ENCODE data around the gene SRF.
"Not testable (repeated sequence)": the region's sequence is repeated elsewhere in the genome, so short reads cannot be mapped to it uniquely, and the experiment has no call there.

SRF gene

GRCh38 chr6:43170931-43171706 is at the start of gene SRF:
SRF (plus strand) TSS chr6:43171269; CDS start chr6:43171657, 388 bp downstream.
- DNase-seq: peak; percentile 99

DNA sequence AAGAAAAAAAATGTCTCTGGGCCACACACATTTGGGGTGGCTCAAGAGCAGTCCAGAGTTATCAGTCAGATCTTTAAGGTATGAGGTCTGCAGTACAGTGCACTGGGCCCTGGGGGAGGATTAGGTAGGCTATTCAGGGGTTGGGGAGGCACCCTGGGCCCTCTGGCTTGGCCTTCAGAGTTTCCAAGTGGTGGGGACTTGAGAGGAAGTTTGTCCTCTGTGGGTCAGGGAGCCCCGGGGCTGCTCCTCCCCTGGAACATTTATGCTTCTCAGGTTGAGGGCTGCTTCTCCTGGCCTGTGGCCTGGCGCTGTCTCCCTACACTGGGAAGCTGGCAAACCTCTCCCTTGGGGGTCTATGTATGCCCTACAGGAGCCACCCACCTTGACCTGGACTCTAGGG is 48.9 kb upstream of the SRF start:
- DNase-seq: no peak

DNA sequence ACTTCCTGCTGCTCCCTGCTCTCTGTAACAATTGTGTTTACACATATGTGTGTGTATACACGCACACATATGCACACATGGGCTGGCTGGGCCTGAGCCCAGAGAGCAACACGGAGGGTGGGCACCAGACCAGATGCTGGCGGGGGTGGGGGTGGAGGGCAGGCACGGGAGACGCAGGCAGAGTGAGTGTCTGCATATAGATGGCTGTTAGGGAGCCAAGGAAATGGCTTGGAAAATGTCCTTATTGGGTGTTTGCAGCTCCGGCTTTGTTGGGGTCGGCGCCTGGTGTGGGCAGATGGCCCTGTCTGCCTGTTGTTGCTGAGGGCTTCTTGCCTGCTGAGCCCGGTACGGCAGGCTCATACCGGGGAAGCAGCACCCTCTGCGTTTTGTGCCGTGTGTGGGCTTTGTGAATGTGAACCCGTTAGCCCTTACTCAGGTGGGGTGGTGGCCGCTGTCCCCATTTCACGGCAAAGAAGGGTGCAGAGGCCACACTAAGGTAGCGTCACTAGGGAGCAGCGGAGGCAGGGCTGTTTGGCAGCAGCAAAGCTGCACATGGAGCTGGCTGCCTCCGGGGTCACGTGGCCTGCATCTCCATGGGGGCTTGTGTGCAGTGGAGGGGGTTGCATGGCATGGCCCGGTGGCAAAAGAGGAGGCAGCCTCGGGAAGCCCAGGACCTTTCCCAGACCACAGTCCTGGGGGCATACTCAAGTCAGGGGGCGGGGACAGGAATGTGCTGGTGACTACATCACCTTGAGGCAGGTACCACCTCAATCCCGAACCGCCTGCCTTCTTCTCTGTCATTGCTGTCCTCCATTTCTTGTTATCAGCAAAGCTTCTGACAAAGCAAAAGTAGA is 47.4 kb upstream of the SRF start:
- no peak for DNase-seq

GRCh38 chr6:43124481-43124880 is 46.6 kb upstream of the SRF start:
- no peak for DNase-seq

DNA sequence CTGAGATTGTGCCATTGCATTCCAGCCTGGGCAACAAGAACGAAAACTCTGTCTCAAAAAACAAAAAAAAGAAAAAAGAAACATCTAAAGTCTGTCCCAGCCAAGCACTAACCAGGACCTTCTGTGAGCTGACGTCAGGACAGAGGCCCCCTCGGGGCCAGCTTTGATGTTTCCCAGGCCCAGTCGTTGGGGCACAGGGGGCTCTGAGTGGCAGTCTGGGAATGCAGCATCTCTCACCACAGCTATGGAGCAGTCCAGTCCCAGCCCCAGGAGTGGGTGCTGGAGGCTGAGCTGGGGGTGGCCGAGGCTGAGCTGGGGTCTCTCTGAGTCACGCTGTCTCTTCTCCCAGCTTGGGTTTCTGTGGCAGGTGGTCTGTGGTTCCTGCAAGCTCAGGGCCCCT is 46.0 kb upstream of the SRF start:
- no peak for DNase-seq

GRCh38 chr6:43125555-43125954 is 45.5 kb upstream of the SRF start:
- no peak for DNase-seq

DNA sequence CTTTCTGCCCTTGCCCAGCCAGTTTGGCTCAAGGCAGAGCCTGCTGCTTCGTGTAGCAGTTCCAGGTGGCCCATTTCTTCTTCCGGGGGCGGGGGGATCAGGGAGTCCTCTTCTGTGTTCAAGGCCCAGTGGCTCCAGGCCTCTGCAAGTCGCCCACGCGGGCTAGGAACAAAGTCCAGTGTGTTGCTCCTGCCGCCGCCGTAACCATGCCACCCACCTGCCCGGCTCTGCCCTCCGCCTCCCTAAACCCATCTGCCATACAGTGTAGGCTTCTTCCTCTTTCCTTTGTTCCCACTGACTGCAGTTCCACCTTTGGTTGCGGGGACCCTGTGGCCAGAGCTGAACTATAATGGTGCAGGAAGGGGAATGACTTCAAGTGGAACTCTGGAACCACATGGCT is 43.9 kb upstream of the SRF start:
- DNase-seq: no peak

- DNase-seq: no peak
These were observed 43.2 kb upstream of the SRF start for GRCh38 chr6:43127877-43128276.

DNA sequence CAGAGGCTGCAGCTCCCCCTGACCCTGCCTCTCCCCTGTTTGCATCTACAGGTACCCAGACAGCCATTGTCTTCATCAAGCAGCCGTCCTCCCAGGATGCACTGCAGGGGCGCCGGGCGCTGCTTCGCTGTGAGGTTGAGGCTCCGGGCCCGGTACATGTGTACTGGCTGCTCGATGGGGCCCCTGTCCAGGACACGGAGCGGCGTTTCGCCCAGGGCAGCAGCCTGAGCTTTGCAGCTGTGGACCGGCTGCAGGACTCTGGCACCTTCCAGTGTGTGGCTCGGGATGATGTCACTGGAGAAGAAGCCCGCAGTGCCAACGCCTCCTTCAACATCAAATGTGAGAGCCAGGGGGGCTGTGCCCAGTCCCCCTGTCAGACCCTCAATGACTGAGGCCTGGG is 42.1 kb upstream of the SRF start:
- DNase-seq: no peak

GRCh38 chr6:43129434-43130194 is 41.5 kb upstream of the SRF start:
- no peak for DNase-seq

DNA sequence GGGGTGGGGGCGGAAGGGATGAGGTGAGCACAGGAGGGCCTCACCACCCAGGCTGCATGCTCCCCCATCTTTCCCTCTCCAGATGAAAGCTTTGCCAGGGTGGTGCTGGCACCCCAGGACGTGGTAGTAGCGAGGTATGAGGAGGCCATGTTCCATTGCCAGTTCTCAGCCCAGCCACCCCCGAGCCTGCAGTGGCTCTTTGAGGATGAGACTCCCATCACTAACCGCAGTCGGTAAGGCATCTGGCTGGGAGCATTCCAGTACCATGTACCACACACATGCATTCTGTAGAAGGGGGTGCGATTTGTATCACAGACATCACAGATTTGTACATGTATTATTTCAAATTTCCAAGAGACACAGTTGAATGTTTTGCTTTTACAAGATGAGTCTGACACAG is 40.6 kb upstream of the SRF start:
- DNase-seq: no peak

DNA sequence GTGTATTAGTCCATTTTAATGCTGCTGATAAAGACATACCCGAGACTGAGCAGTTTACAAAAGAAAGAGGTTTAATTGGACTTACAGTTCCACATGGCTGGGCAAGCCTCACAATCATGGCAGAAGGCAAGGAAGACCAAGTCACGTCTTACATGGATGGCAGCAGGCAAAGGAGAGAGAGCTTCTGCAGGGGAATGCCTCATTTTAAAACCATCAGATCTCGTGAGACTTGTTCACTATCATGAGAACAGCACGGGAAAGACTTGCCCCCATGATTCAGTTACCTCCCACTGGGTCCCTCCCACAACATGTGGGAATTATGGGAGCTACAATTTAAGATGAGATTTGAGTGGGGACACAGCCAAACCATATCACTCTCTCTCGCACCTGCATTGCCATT is 39.7 kb upstream of the SRF start:
- not testable (repeated sequence) for DNase-seq

GRCh38 chr6:43138267-43138666 is 32.8 kb upstream of the SRF start:
- no peak for DNase-seq

GRCh38 chr6:43139973-43140372 is 31.1 kb upstream of the SRF start:
- DNase-seq: not testable (repeated sequence)

GRCh38 chr6:43141644-43142043 is 29.4 kb upstream of the SRF start:
- no peak for DNase-seq

DNA sequence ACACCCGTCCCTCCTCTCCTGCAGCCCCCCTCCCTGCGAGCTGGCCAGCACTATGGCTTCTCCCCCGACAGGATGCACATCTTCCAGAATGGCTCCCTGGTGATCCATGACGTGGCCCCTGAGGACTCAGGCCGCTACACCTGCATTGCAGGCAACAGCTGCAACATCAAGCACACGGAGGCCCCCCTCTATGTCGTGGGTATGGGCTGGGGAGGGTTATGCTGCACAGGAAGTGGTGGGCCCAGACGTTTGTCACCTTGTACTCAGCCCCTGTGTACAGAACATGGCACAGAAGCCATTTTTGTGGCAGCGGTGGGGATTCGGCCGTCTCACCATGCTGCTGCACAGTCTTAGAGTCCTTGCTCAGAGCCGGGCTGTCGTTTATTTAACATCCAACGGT is 29.0 kb upstream of the SRF start:
- DNase-seq: no peak

DNA sequence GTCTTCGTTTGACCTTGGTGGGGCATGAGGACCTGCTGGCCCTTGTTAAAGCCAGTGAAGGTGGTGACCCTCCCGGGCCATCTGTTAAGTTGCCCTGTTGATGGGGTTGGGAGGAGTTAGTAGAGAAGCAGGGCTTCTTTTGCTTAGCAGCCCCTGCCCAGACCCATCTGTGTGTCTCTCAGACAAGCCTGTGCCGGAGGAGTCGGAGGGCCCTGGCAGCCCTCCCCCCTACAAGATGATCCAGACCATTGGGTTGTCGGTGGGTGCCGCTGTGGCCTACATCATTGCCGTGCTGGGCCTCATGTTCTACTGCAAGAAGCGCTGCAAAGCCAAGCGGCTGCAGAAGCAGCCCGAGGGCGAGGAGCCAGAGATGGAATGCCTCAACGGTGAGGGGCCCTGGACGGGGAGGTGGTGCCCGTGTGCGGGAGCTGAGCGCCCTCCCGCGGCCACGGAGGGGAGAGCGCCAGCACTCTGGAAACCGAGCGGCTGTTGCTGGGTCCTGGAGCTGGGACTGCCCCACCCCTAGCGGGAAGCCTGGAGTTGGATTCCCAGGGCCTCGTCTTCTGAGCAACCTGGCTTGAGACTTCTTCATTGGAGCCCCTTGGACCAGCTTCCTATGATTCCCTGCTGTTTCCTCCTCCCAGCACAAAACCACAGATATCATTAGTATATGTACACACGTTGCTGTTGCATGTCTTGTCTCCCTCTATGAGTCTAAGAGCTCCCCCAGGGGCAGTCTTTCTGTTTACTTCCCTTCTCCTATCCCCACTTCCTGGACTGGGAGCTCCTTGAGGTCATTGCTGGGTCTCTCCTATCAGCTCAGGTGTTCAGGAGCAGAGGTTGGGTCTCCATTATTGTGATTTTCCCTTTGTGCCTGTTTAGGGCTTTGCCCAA is 27.6 kb upstream of the SRF start:
- peak; percentile 67 for DNase-seq

DNA sequence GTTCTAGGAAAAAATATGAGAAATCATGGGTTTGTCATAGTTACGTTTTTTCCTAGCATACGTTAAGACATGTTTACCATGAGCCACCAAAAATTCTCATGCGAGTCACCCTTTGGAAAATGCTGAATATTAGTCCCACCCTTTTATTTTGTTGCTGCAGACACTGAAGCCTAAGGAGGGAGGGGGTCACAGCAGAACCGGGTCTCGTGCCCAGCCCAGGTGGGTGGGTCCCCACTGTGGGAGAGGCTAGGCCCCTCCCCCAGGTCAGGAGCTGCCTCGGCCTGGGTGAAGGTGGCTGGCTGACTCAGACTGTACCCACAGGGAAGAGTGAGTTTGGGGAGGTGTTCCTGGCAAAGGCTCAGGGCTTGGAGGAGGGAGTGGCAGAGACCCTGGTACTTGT is 26.2 kb upstream of the SRF start:
- DNase-seq: no peak

- DNase-seq: no peak
These were observed 24.8 kb upstream of the SRF start for GRCh38 chr6:43146261-43146660.

DNA sequence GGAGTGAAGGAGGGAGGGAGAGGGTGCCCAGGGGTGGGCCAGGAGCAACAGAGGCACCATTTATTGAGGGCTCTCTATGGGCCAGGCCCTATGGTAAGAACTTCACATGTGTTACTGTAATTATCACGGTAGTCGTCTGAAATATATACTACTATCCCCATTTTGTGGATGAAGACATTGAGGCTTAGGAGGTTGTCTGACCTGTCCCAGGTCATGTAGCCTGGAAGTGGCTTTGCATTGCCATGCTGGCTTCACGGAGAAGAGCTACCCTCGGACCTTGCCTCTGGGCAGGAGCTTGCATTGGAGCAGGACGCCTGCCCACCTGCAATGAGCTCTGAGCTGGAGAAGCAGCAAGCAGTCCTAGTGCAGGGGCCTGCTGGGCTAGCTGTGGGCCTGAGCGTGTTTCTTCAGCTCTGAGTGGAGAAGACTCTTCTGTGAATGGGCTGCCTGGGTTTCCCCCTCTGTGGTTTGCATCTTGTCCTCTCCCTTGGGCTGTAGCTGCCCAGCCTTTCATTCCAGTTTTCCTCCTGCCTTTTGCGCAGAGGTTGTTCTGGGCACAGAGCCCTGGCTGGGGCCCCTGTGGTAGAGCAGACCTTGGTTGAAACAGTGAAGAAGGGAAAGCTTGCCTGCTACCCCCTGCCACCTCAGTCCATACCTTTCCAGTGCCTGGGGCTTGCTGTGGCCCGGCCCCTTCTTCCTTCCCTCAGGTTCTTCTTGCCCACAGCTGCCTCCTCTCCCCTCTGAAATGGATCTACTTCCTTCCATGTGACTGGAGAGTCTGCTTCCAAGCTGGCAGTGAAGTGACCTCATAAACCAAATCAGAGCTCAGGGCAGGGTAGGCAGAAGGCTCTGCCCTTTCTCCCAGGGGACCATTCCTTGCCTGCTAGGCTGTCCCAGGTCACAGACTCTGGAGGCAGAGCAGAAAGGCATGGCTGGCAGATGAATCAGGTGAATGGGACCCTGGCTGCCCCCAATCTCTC is 24.1 kb upstream of the SRF start:
- no peak for DNase-seq

Data from activated gamma-delta T cell treated with Interleukin-2 at 50 U/mL for 16 hours (primary cell).